ENCODE measurements around the gene CACNB4.

Gene CACNB4

GRCh38 chr2:152061383-152061782 is 37.5 kb downstream of the CACNB4 start:
- TF ChIP-seq CTCF (IDR thresholded peaks at IDR 0.05): no peak

DNA sequence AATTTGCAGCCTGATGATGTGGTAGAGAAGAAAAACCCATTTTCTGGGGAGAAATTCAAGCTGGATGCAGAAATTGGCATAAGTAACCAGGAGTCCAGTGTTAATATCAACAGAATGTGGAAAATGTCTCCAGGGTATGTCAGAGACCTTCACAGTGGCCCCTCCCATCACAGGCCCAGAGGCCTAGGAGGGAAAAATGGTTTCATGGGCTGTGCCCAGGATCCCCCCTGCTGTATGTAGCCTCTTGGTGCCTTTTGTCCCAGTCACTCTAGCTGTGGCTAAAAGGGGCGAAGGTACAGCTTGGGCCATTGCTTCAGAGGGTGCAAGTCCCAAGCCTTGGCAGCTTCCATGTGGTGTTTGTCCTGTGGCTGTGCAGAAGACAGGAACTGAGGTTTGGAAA is 40.2 kb downstream of the CACNB4 start:
- no peak for TF ChIP-seq CTCF (IDR thresholded peaks at IDR 0.05)

- no peak for TF ChIP-seq CTCF (IDR thresholded peaks at IDR 0.05)
Measured at GRCh38 chr2:152056418-152056817, 42.4 kb downstream of the CACNB4 start.

- TF ChIP-seq CTCF (IDR thresholded peaks at IDR 0.05): no peak
Measured at GRCh38 chr2:152055366-152056108, 43.3 kb downstream of the CACNB4 start.

DNA sequence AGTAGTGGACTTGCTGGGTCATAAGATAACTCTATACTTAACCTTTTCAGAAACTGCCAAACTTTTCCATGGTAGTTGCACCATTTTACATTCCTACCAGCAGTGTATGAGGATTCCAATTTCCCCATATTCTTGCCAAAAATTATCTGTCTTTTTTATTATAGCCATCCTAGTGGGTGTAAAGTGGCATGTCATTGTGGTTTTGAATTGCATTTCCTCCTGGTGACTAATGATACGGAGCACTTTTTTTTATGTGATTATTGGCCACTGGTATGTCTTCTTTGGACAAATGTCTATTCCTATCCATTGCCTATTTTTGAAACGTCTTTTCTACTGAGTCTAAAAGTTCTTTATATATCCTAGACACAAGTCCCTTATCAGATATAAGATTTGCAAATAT is 44.3 kb downstream of the CACNB4 start:
- TF ChIP-seq CTCF (IDR thresholded peaks at IDR 0.05): no peak

- TF ChIP-seq CTCF (IDR thresholded peaks at IDR 0.05): no peak
Measured at GRCh38 chr2:152051436-152051835, 47.4 kb downstream of the CACNB4 start.

DNA sequence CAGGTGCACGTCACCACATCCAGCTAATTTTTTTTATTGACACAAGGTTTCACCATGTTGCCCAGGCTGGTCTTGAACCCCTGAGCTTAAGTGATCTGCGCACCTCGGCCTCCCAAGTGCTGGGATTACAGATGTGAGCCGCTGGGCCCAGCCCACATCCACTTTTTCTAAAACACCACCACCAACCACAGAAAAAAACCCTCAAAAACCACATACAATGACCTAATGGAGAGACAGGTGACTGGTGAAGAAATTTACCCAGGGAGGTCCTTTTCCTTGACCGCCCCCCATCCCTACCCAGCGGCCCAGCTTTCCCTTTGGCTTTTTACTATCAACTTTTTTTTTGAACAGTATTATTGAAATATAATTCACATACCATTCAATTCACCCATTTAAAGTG is 47.9 kb downstream of the CACNB4 start:
- TF ChIP-seq CTCF (IDR thresholded peaks at IDR 0.05): no peak

GRCh38 chr2:152050341-152050740 is 48.5 kb downstream of the CACNB4 start:
- no peak for TF ChIP-seq CTCF (IDR thresholded peaks at IDR 0.05)
